Upper lobe of left lung (tissue), 4 donors: Measurements from ENCODE around the gene ICE2.

Experiments used
- CTCF ChIP-seq, 6 experiments: fragments of 450-650 bp in 4 of 6; fragments of 200-600 bp in 2 of 6; sonication (generic) in 2 of 6; IDR thresholded peaks; one replicate each; pipeline ENCODE4 v1.5.1; 2016 to 2019; ENCODE audit warnings: antibody characterized with exemption in 6 of 6
- EP300 ChIP-seq, 4 donors: sonication (generic); formaldehyde crosslinking; IDR thresholded peaks; one replicate each; pipeline ENCODE4 v1.5.1; 2017; ENCODE audit warnings: antibody characterized with exemption in 4 of 4, control low read depth in 2 of 4
- POLR2A ChIP-seq, 4 donors: fragments of 450-650 bp; IDR thresholded peaks; one replicate each; pipeline ENCODE4 v1.5.1; 2016 to 2017; ENCODE audit warnings: antibody characterized with exemption in 4 of 4, mild to moderate bottlenecking in 2 of 4

DNA sequence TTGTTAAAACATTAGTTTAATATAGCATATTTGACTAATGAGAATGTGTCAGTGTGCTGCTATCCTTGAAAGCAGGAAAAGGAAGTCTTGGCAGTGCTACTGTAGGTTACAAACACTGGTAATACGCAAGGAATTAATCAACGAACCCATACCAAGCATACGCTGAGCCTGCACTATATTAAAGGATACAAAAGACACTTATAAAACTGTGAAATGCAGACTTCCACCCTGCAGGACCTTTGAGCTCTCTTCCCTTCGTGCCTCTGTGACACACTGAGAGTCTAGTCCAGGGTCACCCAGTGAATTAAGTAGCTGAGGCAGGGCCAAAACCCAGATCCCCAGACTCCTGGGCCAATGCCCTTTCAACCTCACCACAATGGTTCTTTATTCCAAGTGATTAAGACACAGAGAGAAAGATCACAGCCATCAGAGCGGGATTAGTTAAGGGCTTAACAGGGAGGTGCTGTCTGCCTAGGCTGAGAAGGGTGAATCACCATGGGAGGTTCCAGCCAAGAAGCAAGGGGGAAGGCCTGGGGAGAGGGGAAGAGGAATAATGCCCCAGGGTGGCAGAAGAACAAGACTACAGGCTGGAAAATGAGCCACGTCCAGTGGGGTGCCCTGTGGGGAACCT is 88.0 kb downstream of the ICE2 start:
- TF ChIP-seq CTCF (IDR thresholded peaks at IDR 0.05) (no peak), POLR2A (IDR thresholded peaks at IDR 0.05) (no peak), EP300 (IDR thresholded peaks at IDR 0.05) (no peak)
